ENCODE measurements around the gene F2RL3. TPM values are rescaled to one million over a fixed set of nuclear protein-coding genes. Genes with fewer than 3 reads are reported as not detected.

F2RL3 gene
- total RNA-seq, 2 experiments from 2014 or later: not detected

GRCh38 chr19:16895467-16896145 lies 6.8 kb downstream of the F2RL3 start:
- intact Hi-C loops (cut with DNase I, micrococcal nuclease): no loop called here
- TF ChIP-seq CTCF (IDR thresholded peaks at IDR 0.05): no peak

GRCh38 chr19:16896146-16897028 lies 7.6 kb downstream of the F2RL3 start:
- Histone ChIP-seq H3K36me3 (ENCODE audit: insufficient read depth, low read length) (no peaks in the 10 kb centered on the region), H3K4me1 (ENCODE audit: insufficient read depth, low read length) (peaks cover 46% of the 10 kb centered on the region), H3K27ac (ENCODE audit: low read depth in 1 of 2, low read length in 2 of 2) (no peak overlapping the region), H3K27me3 (ENCODE audit: control insufficient read depth in 1 of 2, insufficient read depth in 2 of 2, low read length in 2 of 2) (peaks cover 5 to 28% of the 10 kb centered on the region in 2 experiments), H3K4me3 (ENCODE audit: low read length) (peak overlapping the region; percentile 47), H3K9me3 (ENCODE audit: control insufficient read depth in 1 of 2, insufficient read depth in 1 of 2, low read length in 2 of 2) (peaks cover 0 to 4% of the 10 kb centered on the region in 2 experiments)
- Mint-ChIP-seq H3K9me3 (no peaks in the 10 kb centered on the region), H3K27ac (no peak overlapping the region), H3K27me3 (peaks cover 57% of the 10 kb centered on the region), H3K4me1 (ENCODE audit: low read depth) (peaks cover 7% of the 10 kb centered on the region), H3K4me3 (peak overlapping the region; percentile 67), H3K36me3 (ENCODE audit: low read depth) (no peaks in the 10 kb centered on the region)
- intact Hi-C loops (cut with DNase I, micrococcal nuclease): no loop called here
- DNase-seq: peak in 2 of 14 experiments; percentile 24 to 41
- POLR2A ChIA-PET: no interaction called here
- CTCF ChIA-PET: no interaction called here
- no peak for TF ChIP-seq CTCF (IDR thresholded peaks at IDR 0.05)
- ATAC-seq (ENCODE audit: poor library complexity): no peak

More at GRCh38 chr19:16895467-16896145, 6.8 kb downstream of the F2RL3 start:
- H3K27ac Mint-ChIP-seq: no peak overlapping the region
- CTCF ChIA-PET: no interaction called here
- peak overlapping the region; percentile 36 for H3K4me3 Mint-ChIP-seq
- Histone ChIP-seq H3K4me3 (ENCODE audit: low read length) (no peak overlapping the region), H3K4me1 (ENCODE audit: insufficient read depth, low read length) (peaks cover 46% of the 10 kb centered on the region), H3K36me3 (ENCODE audit: insufficient read depth, low read length) (no peaks in the 10 kb centered on the region), H3K9me3 (ENCODE audit: control insufficient read depth in 1 of 2, insufficient read depth in 1 of 2, low read length in 2 of 2) (peaks cover 0 to 4% of the 10 kb centered on the region in 2 experiments), H3K27me3 (ENCODE audit: control insufficient read depth in 1 of 2, insufficient read depth in 2 of 2, low read length in 2 of 2) (peaks cover 5 to 28% of the 10 kb centered on the region in 2 experiments), H3K27ac (ENCODE audit: low read depth in 1 of 2, low read length in 2 of 2) (no peak overlapping the region)
- no peaks in the 10 kb centered on the region for H3K9me3 Mint-ChIP-seq
- POLR2A ChIA-PET: no interaction called here
- DNase-seq: peak in 1 of 14 experiments; percentile 33
- ATAC-seq (ENCODE audit: poor library complexity): no peak
- H3K27me3 Mint-ChIP-seq: peaks cover 61% of the 10 kb centered on the region
- H3K4me1 Mint-ChIP-seq (ENCODE audit: low read depth): peaks cover 7% of the 10 kb centered on the region
- no peaks in the 10 kb centered on the region for H3K36me3 Mint-ChIP-seq (ENCODE audit: low read depth)

- intact Hi-C loops (cut with DNase I, micrococcal nuclease): no loop called here
- Histone ChIP-seq H3K27ac (ENCODE audit: low read depth in 1 of 2, low read length in 2 of 2) (no peak overlapping the region), H3K27me3 (ENCODE audit: control insufficient read depth in 1 of 2, insufficient read depth in 2 of 2, low read length in 2 of 2) (peaks cover 3 to 23% of the 10 kb centered on the region in 2 experiments), H3K4me3 (ENCODE audit: low read length) (peak overlapping the region; percentile 51), H3K36me3 (ENCODE audit: insufficient read depth, low read length) (no peaks in the 10 kb centered on the region), H3K4me1 (ENCODE audit: insufficient read depth, low read length) (peaks cover 46% of the 10 kb centered on the region), H3K9me3 (ENCODE audit: control insufficient read depth in 1 of 2, insufficient read depth in 1 of 2, low read length in 2 of 2) (peaks cover 0 to 4% of the 10 kb centered on the region in 2 experiments)
- no peak overlapping the region for H3K27ac Mint-ChIP-seq
- H3K4me1 Mint-ChIP-seq (ENCODE audit: low read depth): peaks cover 7% of the 10 kb centered on the region
- DNase-seq (peak; percentile 28 to 85 (median 56)), ATAC-seq (ENCODE audit: poor library complexity) (peak; percentile 56)
- no peaks in the 10 kb centered on the region for H3K36me3 Mint-ChIP-seq (ENCODE audit: low read depth)
- peak overlapping the region; percentile 25 for H3K4me3 Mint-ChIP-seq
- H3K27me3 Mint-ChIP-seq: peaks cover 51% of the 10 kb centered on the region
- ChIA-PET POLR2A (no interaction called here), CTCF (no interaction called here)
- no peak for TF ChIP-seq CTCF (IDR thresholded peaks at IDR 0.05)
- H3K9me3 Mint-ChIP-seq: no peaks in the 10 kb centered on the region
Observed at GRCh38 chr19:16897029-16897855, 8.4 kb downstream of the F2RL3 start.
